Vagina (tissue), 2 donors: ENCODE results near the gene BBS4. TPM values are rescaled to one million over a fixed set of nuclear protein-coding genes. Genes with fewer than 3 reads are reported as not detected.

Experiments
- DNase-seq, 2 donors: peaks; one replicate each; pipeline ENCODE4 v3.0.0-alpha.2; 2017; ENCODE audit errors: extremely low spot score in 2 of 2
- H3K27ac ChIP-seq: fragments of 200-600 bp; sonication (generic); one replicate; pipeline ENCODE4 v1.5.1; 2019
- H3K27me3 ChIP-seq: fragments of 200-600 bp; sonication (generic); one replicate; pipeline ENCODE4 v1.5.1; 2019
- H3K36me3 ChIP-seq, 2 donors: fragments of 200-600 bp; sonication (generic); one replicate each; pipeline ENCODE4 v1.5.1; 2017 to 2019
- H3K4me1 ChIP-seq: fragments of 200-600 bp; sonication (generic); one replicate; pipeline ENCODE4 v1.5.1; 2019
- H3K4me3 ChIP-seq, 2 donors: fragments of 200-600 bp; sonication (generic); 1 replicate in 1 of 2; 2 replicates in 1 of 2; pipeline ENCODE4 v1.5.1; 2016 to 2019
- H3K9me3 ChIP-seq: fragments of 200-600 bp; sonication (generic); one replicate; pipeline ENCODE4 v1.5.1; 2019
- POLR2A ChIP-seq, 2 donors: fragments of 450-650 bp; IDR thresholded peaks; one replicate each; pipeline ENCODE4 v1.6.1; 2017; ENCODE audit warnings: antibody characterized with exemption in 2 of 2, mild to moderate bottlenecking in 2 of 2, moderate library complexity in 2 of 2
- POLR2AphosphoS5 ChIP-seq, 2 donors: sonication (generic); formaldehyde crosslinking; IDR thresholded peaks; one replicate each; pipeline ENCODE4 v1.9.0; 2017; ENCODE audit warnings: antibody characterized with exemption in 2 of 2, mild to moderate bottlenecking in 2 of 2, low read depth in 1 of 2; ENCODE audit not compliant: insufficient read depth in 1 of 2
- intact Hi-C: fragments of 100-400 bp; cut with DNase I; formaldehyde crosslinking; loops from one replicate; pipeline ENCODE4 v1.15.1; 2023
- total RNA-seq: library from RNA; depleted of rRNA; stranded (reverse); fragments of >200 nt; gene quantifications from one replicate; pipeline ENCODE4 v1.2.3, GENCODE V29; 2016
- TF ChIP-seq, protein P1 (sequence below), 3 experiments: fragments of 450-650 bp in 2 of 3; fragments of 200-600 bp in 1 of 3; sonication (generic) in 1 of 3; IDR thresholded peaks; one replicate each; pipeline ENCODE4 v1.5.1; 2017 to 2019; ENCODE audit warnings: antibody characterized with exemption in 3 of 3, mild to moderate bottlenecking in 2 of 3, moderate library complexity in 2 of 3

The BBS4 gene
- total RNA-seq, 1 donor from 2014 or later: 37.1 TPM

DNA sequence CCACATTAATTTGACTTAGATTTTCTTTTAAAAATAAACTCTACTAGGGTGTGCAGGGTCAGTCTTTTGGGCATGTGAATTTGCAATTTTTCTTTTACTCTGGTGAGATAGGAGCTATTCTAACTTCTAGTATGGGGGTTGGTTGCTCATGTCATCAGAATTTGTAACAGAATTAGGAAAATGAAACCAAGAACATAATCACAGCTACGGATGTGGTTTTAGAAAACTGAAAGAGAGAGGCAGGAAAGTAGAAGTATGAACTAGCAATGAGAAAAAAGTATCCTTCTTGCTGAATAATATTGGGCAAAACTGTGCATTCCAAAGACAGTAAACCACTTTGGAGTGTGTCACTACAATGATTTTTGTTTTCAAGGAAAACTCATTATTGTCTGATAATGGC, 54.2 kb downstream of the BBS4 start:
- Histone ChIP-seq H3K27ac (no peak overlapping the region), H3K27me3 (no peaks in the 10 kb centered on the region), H3K4me3 (no peak overlapping the region), H3K36me3 (peaks cover 0 to 43% of the 10 kb centered on the region in 2 donors), H3K9me3 (no peaks in the 10 kb centered on the region), H3K4me1 (no peaks in the 10 kb centered on the region)
- DNase-seq: no peak
- intact Hi-C loops: no loop called here
- TF ChIP-seq, protein P1, sequence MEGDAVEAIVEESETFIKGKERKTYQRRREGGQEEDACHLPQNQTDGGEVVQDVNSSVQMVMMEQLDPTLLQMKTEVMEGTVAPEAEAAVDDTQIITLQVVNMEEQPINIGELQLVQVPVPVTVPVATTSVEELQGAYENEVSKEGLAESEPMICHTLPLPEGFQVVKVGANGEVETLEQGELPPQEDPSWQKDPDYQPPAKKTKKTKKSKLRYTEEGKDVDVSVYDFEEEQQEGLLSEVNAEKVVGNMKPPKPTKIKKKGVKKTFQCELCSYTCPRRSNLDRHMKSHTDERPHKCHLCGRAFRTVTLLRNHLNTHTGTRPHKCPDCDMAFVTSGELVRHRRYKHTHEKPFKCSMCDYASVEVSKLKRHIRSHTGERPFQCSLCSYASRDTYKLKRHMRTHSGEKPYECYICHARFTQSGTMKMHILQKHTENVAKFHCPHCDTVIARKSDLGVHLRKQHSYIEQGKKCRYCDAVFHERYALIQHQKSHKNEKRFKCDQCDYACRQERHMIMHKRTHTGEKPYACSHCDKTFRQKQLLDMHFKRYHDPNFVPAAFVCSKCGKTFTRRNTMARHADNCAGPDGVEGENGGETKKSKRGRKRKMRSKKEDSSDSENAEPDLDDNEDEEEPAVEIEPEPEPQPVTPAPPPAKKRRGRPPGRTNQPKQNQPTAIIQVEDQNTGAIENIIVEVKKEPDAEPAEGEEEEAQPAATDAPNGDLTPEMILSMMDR (IDR thresholded peaks at IDR 0.05): no peak
- TF ChIP-seq POLR2A (IDR thresholded peaks at IDR 0.05): no peak
- no peak for TF ChIP-seq POLR2AphosphoS5 (IDR thresholded peaks at IDR 0.05; ENCODE audit: insufficient read depth in 1 of 2, low read depth in 1 of 2)

DNA sequence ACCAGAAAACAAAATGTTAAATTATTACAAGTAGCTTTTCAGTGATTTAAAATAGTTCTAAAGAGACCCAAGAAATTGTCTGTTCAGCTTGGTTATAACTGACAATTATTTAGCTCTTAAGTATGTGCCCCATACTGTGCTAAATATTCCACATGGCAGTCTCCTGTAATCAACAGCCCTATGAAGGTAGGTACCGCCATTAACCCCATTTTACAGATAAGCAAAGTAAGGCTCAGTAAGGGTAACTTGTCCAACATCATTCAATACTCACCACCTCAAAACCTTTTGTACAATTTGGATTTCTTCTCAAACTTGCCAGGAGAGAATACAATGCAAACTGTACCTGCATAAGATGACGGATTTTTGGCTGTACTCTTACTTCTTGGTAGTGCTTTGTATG, 63.7 kb downstream of the BBS4 start:
- no peak for DNase-seq
- Histone ChIP-seq H3K27me3 (no peaks in the 10 kb centered on the region), H3K27ac (no peak overlapping the region), H3K4me3 (no peak overlapping the region), H3K36me3 (peaks cover 0 to 25% of the 10 kb centered on the region in 2 donors), H3K4me1 (no peaks in the 10 kb centered on the region), H3K9me3 (no peaks in the 10 kb centered on the region)
- TF ChIP-seq POLR2AphosphoS5 (IDR thresholded peaks at IDR 0.05; ENCODE audit: insufficient read depth in 1 of 2, low read depth in 1 of 2): no peak
- TF ChIP-seq POLR2A (IDR thresholded peaks at IDR 0.05): no peak
- TF ChIP-seq, protein P1 (IDR thresholded peaks at IDR 0.05): no peak
- intact Hi-C loops: no loop called here

DNA sequence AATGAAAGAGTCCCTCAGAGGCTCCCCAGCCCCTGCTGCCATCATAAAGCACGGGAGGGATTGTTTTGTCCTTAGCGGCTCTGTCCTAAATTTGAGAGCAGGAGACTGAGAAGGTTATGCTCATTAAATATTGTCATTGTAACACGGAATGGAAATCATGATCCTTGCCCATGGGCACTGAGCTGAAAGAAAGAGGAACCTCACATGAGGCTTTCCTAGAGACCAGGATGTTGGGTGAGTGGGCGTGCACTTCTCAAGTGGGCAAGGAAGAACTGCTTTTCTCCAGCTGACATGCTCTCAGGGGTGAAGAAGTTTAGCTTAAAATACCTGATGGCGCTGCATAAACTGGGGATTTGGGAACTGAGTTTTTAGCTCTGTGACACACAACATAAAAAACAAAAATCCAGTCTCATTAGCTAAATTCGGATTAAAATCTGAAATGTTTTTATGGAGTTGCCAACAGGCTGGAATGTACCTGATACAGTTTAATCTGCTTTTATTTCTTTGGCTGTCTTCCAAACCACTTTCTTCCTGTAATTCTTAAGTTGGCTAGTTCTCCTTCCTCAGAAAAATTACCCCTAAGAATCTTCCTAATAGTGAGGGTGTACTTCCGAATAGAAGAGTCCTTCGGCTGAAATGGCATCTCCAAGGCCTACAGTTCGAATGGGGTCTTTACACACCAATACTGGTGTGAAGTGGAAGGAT, 65.9 kb downstream of the BBS4 start:
- Histone ChIP-seq H3K27me3 (no peaks in the 10 kb centered on the region), H3K9me3 (no peaks in the 10 kb centered on the region), H3K4me1 (no peaks in the 10 kb centered on the region), H3K4me3 (no peak overlapping the region), H3K36me3 (peaks cover 0 to 42% of the 10 kb centered on the region in 2 donors), H3K27ac (no peak overlapping the region)
- no peak for DNase-seq
- no peak for TF ChIP-seq POLR2AphosphoS5 (IDR thresholded peaks at IDR 0.05; ENCODE audit: insufficient read depth in 1 of 2, low read depth in 1 of 2)
- TF ChIP-seq, protein P1 (IDR thresholded peaks at IDR 0.05): no peak
- TF ChIP-seq POLR2A (IDR thresholded peaks at IDR 0.05): no peak
- intact Hi-C loops: no loop called here

DNA sequence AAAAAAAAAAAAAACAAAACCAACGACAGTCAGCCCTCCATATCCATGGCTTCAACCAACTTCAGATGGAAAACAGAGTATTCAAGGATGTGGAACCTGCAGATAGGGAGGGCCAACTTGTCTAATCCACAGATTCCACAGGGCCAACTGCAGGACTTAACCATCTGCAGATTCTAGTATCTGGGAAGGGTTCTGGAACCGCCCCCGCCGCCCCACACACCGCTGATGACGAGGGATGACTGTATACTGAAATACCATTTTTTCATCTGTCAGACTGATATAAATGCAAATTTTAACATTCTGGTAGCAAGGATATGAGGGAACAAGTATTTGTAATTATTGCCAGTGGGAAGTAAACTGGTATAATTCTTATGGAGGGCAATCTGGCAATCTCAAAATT, 68.1 kb downstream of the BBS4 start:
- Histone ChIP-seq H3K9me3 (no peaks in the 10 kb centered on the region), H3K27ac (no peak overlapping the region), H3K27me3 (no peaks in the 10 kb centered on the region), H3K4me3 (no peak overlapping the region), H3K36me3 (peaks cover 0 to 60% of the 10 kb centered on the region in 2 donors), H3K4me1 (no peaks in the 10 kb centered on the region)
- intact Hi-C loops: no loop called here
- TF ChIP-seq, protein P1 (IDR thresholded peaks at IDR 0.05): no peak
- TF ChIP-seq POLR2AphosphoS5 (IDR thresholded peaks at IDR 0.05; ENCODE audit: insufficient read depth in 1 of 2, low read depth in 1 of 2): no peak
- no peak for TF ChIP-seq POLR2A (IDR thresholded peaks at IDR 0.05)
- no peak for DNase-seq

DNA sequence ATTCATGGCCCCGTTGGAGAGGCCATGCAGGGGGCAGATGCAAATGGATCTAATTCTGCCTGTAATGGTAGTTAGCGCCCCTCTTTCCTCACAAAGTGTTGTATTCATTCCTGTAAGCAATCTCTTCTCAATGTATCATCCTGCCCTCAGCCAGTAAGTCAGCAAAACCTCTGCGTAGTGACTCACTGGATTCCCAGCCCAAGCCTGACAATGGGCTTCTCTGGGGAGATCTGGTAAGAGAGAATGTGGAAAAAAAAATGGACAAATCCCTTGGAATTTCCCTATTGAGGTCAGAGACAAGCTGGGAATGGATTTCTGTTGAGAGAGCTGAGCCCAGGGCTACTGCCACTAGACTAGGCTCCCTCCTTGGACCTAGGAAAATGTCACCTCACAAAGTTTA, 72.2 kb downstream of the BBS4 start:
- intact Hi-C loops: no loop called here
- H3K36me3 ChIP-seq: peaks cover 0 to 85% of the 10 kb centered on the region in 2 donors

More for the DNA sequence above, 72.2 kb downstream of the BBS4 start:
- no peak for TF ChIP-seq POLR2AphosphoS5 (IDR thresholded peaks at IDR 0.05; ENCODE audit: insufficient read depth in 1 of 2, low read depth in 1 of 2)
- no peak for TF ChIP-seq POLR2A (IDR thresholded peaks at IDR 0.05)
- TF ChIP-seq, protein P1 (IDR thresholded peaks at IDR 0.05): no peak
- H3K27ac ChIP-seq: no peak overlapping the region
- H3K4me3 ChIP-seq: no peak overlapping the region
- H3K9me3 ChIP-seq: no peaks in the 10 kb centered on the region
- no peak for DNase-seq
- H3K4me1 ChIP-seq: no peaks in the 10 kb centered on the region
- H3K27me3 ChIP-seq: no peaks in the 10 kb centered on the region
